22Rv1 (cell line): ENCODE data around the gene DNAJC17.

Experiments used
- H3K27ac ChIP-seq: fragments of 450-650 bp; 2 replicates; pipeline ENCODE4 v1.5.1; 2017
- ZFX ChIP-seq: fragments of 450-650 bp; IDR thresholded peaks from 2 replicates; pipeline ENCODE4 v1.6.1; 2017; ENCODE audit warnings: antibody characterized with exemption, borderline replicate concordance
- TF ChIP-seq, protein P1 (sequence below): fragments of 450-650 bp; IDR thresholded peaks from 2 replicates; pipeline ENCODE4 v1.5.1; 2017; ENCODE audit warnings: mild to moderate bottlenecking

Gene DNAJC17

GRCh38 chr15:40763801-40764628 is 43.3 kb downstream of the DNAJC17 start, which contains the start of gene GCHFR:
Gene GCHFR, plus strand, starts transcription at chr15:40764068. Its CDS starts 113 bp downstream, at chr15:40764181.
- peak within 1 kb of the TSS; percentile 100 for H3K27ac ChIP-seq
- TF ChIP-seq, protein P1, sequence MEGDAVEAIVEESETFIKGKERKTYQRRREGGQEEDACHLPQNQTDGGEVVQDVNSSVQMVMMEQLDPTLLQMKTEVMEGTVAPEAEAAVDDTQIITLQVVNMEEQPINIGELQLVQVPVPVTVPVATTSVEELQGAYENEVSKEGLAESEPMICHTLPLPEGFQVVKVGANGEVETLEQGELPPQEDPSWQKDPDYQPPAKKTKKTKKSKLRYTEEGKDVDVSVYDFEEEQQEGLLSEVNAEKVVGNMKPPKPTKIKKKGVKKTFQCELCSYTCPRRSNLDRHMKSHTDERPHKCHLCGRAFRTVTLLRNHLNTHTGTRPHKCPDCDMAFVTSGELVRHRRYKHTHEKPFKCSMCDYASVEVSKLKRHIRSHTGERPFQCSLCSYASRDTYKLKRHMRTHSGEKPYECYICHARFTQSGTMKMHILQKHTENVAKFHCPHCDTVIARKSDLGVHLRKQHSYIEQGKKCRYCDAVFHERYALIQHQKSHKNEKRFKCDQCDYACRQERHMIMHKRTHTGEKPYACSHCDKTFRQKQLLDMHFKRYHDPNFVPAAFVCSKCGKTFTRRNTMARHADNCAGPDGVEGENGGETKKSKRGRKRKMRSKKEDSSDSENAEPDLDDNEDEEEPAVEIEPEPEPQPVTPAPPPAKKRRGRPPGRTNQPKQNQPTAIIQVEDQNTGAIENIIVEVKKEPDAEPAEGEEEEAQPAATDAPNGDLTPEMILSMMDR: peak; percentile 72
- no peak for TF ChIP-seq ZFX

DNA sequence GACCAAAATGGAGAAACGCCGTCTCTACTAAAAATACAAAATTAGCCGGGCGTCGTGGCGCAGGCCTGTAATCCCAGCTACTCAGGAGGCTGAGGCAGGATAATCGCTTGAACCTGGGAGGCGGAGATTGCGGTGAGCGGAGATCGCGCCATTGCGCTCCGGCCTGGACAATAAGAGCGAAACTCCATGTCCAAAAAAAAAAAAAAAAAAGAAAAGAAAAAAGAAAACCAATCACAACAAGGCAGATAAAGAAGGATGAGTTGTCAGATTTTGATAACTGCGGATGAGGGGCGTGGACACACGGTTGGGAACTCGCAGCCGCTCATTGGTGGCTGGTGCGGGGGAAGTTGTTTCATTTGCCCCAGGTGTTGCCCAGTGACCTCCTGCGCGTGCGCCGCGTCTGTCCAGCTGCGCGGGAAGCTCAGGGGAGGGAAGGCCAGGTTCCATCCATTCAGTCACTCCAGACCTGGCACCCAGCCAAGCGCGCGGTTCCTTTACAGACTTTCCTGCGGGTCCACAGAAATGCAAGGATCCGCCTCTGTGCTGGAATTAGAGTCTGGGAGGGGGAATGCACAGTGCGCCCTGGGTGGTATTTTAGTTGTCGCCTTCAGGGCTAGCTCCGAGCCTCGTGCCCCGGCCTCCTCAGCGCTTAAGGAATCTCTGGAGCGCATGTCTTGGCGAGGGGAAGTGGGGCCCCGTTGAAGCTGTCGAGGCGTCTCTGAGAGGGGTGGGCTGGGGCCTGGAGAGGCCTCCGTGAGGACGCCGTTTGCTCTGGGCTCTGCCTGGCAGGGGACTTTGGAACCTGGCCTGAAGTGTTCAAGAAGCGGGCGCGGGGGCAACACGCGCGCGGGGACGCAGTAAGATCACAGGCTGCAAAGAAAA is 44.1 kb downstream of the DNAJC17 start:
- peak overlapping the region; percentile 100 for H3K27ac ChIP-seq

GRCh38 chr15:40759961-40760360 is 47.3 kb downstream of the DNAJC17 start:
- no peak for TF ChIP-seq ZFX
- TF ChIP-seq, protein P1: no peak

More for the DNA sequence above, 44.1 kb downstream of the DNAJC17 start:
- TF ChIP-seq, protein P1: no peak
- no peak for TF ChIP-seq ZFX

GRCh38 chr15:40756938-40757337 is 50.3 kb downstream of the DNAJC17 start:
- TF ChIP-seq ZFX: no peak
- TF ChIP-seq, protein P1: no peak
- peak overlapping the region; percentile 88 for H3K27ac ChIP-seq

More at GRCh38 chr15:40759961-40760360, 47.3 kb downstream of the DNAJC17 start:
- peak overlapping the region; percentile 18; the same call in 1 of the 2 replicates for H3K27ac ChIP-seq

- TF ChIP-seq, protein P1: no peak
- TF ChIP-seq ZFX: no peak
- H3K27ac ChIP-seq: peak overlapping the region; percentile 88
Observed at GRCh38 chr15:40755812-40756208, 51.5 kb downstream of the DNAJC17 start.

GRCh38 chr15:40754883-40755811 is 52.1 kb downstream of the DNAJC17 start, which contains the start of gene RMDN3:
Gene RMDN3, minus strand, starts transcription at chr15:40755254. Its CDS starts 471 bp downstream, at chr15:40754783.
- TF ChIP-seq, protein P1: no peak
- no peak for TF ChIP-seq ZFX

More at GRCh38 chr15:40754883-40755811, 52.1 kb downstream of the DNAJC17 start, which contains the start of gene RMDN3:
- peak within 1 kb of the TSS; percentile 88 for H3K27ac ChIP-seq
